ENCODE results near the gene FRRS1. TPM values are rescaled to one million over a fixed set of nuclear protein-coding genes. Genes with fewer than 3 reads are reported as not detected.

FRRS1 gene, protein sequence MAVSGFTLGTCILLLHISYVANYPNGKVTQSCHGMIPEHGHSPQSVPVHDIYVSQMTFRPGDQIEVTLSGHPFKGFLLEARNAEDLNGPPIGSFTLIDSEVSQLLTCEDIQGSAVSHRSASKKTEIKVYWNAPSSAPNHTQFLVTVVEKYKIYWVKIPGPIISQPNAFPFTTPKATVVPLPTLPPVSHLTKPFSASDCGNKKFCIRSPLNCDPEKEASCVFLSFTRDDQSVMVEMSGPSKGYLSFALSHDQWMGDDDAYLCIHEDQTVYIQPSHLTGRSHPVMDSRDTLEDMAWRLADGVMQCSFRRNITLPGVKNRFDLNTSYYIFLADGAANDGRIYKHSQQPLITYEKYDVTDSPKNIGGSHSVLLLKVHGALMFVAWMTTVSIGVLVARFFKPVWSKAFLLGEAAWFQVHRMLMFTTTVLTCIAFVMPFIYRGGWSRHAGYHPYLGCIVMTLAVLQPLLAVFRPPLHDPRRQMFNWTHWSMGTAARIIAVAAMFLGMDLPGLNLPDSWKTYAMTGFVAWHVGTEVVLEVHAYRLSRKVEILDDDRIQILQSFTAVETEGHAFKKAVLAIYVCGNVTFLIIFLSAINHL
- 37.1 and 39.4 TPM in 2 replicates for total RNA-seq

DNA sequence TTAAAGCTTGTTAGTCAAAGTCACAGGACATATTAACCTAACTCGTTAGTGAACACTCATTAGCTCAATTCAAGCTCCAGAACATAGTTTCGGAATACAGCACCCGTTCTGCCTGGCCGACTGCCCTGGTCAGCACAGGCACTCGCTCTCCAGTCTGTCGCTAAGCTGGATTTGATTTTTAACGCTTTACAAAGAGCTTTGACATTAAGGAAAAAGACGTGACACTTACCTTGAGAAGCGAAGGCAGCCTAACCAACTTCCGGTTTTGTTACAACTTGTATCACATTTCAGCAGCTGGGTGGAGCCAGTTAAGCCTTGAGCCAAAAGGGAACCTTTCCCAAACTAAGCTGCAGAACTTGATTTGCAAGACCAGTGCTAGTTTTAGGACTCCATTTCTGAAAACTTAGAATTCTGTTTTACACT, at the start of gene FRRS1:
TSS of gene FRRS1 (minus strand) at position 258 of the 423 bp plus-strand sequence. CDS start 17,867 bp downstream, outside the sequence.

Other genes with a start within 250 kb of the FRRS1 start
- gene PALMD, start 120.5 kb downstream of the FRRS1 start, total RNA-seq = 19.4 and 78.2 TPM in 2 replicates
- 15.2 and 22.6 TPM in 2 replicates for gene AGL, start 83.7 kb upstream of the FRRS1 start, total RNA-seq
- gene SLC35A3, start 203.4 kb upstream of the FRRS1 start, total RNA-seq = 22.6 and 27.5 TPM in 2 replicates

Data from aortic smooth muscle cell (primary cell).